GM19238 (cell line): Measurements from ENCODE around the gene TMEM207.

ENCODE experiments used
- DNase-seq: peaks from one replicate; pipeline ENCODE4 v3.0.0; 2011; ENCODE audit warnings: low spot score; ENCODE audit not compliant: insufficient read length

Gene TMEM207

DNA sequence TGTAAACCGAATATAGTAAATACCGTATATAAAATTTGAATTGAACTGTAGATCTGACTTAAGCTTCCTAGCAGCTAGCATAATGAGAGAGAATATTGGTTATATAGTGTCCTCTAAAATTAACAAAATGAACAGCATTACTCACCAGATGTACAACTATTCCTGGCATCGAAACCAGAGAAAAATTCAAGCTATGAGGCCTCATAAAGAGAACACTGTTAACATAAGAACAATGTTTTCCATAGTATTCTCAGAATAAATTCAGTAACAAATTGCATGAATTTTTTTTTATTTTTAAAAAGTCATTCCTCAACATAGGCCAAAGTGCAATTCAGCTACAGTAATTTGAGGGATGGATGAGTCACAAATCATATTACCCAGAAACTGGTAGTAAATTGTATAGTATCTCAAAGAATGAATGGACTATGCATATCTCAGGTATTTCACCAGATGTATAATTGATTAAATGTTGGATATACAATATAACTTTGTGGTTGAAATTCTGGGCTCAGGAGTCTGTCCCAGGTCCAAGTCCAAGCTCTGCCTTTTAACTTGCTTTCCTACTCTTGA is 5.0 kb downstream of the TMEM207 start:
- no peak for DNase-seq

DNA sequence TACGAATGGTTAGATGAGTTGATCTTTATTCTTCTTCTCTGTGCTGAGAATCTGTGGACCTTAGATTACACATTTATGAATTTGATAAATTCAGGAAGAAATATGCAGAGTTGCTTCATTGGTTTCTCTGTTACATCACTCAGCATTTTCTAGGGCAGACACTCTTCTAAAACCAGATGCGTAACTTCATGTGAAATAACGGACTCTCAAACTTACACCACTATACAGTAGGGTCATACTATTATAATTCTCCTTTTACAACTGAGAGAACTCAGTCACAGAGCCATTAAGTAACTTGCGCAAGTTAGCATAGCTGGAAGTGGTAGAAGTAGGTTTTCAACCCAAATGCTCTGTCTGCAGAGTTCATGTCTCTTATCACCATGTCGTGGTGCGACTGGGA is 5.7 kb downstream of the TMEM207 start:
- no peak for DNase-seq

DNA sequence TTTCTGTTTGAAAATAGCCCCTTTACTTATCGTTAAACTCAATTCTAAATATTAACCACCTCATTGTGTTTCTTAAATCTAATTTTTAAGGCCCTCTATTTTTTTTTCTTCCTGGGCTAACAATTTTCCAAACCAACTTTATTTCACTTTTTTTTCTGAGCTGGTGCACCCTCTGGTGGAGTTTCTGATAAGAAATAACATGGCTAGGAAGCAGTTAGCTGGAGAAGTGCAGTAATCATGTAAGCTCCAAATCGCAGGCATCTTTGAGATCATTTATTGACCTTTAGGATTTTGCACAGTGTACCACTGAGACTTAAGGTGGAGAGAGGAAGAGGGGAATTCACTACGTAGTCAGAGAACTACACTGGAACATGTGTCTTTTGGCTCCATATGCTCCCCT is 6.4 kb downstream of the TMEM207 start:
- DNase-seq: no peak

DNA sequence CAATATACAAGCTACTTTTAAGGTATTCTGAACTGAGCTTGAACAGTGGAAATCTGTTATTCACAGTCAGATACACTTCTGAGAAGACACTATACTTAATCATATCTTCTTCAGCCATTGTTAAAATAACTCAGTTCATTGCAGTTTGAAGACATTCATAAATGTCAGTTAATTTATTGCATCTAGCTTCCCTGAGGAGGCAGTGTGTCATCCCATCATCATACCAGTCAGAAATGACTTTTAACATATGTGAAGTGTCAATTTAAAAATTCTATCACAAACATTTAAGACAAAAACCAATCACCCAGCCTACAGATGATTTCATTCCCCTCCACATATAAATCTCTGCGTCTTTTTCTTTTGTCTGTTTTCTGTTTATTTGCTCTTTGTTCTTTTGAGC is 7.5 kb downstream of the TMEM207 start:
- no peak for DNase-seq

DNA sequence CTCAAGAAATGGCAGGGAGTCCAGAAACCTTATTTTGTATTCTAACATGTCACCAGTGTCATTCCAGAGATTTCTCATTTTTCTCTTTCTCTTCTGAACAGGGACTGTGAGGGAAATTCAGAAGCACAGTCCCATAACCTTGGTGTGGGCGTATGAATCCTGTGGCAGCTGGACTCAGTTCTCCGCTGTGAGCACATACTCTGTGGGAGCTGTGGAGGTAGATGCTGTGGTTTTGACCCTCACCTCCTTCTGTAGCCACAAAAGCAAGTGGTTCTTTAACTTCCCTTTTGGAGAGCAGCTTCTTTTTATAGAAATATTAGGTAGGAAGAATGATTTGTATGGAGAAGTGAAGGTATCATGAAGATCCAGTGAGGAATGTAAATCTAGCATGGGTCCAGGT is 13.4 kb downstream of the TMEM207 start:
- DNase-seq: no peak

DNA sequence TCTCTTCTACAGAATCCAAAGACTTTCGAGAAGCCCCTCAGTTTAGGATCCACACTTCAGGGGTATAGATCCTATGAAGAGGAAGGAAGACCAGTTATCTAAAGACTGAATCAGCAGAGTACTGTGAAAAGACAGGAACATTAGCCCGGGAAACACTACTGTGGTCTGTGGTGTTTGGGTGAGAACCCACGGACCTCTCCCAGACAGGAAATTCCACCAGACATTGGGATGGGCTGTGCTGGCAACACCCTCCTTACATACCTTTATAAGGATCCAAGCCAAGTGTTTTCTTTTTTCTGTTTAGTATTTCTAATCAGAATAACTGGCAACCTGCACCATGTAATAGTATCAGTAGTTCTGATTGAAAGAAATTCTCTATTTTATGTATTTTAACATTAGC is 14.1 kb downstream of the TMEM207 start:
- no peak for DNase-seq

DNA sequence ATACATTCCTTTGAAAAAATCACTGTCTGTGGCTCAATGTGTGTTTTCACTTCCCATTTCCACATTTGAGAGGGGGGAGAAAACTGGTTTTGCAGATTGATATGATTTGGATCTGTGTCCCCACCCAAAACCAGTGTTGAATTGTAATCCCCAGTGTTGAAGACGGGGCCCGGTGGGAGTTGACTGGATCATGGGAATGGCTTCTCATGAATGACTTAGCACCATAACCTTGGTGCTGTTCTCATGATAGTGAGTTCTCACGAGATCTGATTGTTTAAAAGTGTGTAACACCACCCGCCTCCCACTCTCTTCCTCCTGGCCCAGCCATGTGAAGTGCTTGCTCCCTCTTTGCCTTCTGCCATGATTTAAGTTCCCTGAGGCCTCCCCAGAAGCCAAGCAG is 16.1 kb downstream of the TMEM207 start:
- no peak for DNase-seq

DNA sequence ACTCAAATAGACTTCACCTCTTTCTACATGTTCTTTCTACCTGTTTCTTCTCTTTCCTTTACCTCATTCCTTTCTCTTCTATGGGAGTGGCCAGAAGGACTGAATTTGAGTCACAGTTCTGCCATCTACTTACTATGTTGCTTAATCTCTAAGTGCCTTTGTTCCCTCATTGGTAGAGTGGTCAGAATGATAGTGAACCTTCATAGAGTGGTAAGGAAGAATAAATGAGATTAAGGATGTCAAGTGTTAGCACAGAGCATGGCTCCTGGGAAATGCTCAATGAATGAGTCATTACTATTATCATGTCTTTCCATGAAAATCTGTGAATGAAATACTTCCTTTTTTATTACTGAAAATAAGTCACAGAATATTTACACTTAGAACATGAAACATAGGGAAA is 17.5 kb downstream of the TMEM207 start:
- no peak for DNase-seq

DNA sequence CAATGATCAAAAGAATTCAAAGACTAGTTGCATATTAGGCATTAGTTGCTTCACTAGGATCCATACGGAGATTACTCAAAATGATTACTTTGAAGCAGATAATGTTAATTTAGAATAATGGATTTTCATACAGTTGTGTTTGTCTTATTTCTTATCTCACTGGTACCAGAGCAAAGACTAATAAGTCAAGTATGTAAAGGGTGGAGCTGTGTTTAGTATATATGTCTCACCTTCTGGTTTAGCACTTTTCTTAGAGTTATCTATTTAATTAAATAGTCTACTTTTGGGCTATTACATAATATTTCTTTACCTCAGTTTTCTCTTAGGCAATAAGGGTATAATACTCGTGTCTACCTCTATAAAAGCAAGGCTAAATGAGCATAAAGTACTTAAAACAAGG is 18.8 kb downstream of the TMEM207 start:
- DNase-seq: no peak

DNA sequence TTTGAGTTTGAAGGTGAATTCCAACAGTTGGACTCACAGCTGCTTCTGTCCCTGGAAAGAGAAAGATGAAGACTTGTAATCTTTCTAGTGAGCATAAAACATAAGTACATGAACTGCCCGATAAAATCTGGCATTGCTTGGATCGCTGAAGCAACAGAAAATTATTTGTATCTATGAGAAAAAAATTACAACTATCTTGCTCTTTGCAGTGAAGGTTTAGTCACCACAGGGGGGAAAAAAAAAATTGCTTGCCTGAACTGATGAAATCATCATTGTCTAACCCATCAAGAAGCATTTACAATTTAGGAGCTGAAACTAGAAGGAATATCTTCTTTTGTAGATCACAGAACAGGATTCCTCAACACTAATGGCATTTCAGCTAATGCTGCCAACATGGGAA is 20.0 kb downstream of the TMEM207 start:
- DNase-seq: no peak

DNA sequence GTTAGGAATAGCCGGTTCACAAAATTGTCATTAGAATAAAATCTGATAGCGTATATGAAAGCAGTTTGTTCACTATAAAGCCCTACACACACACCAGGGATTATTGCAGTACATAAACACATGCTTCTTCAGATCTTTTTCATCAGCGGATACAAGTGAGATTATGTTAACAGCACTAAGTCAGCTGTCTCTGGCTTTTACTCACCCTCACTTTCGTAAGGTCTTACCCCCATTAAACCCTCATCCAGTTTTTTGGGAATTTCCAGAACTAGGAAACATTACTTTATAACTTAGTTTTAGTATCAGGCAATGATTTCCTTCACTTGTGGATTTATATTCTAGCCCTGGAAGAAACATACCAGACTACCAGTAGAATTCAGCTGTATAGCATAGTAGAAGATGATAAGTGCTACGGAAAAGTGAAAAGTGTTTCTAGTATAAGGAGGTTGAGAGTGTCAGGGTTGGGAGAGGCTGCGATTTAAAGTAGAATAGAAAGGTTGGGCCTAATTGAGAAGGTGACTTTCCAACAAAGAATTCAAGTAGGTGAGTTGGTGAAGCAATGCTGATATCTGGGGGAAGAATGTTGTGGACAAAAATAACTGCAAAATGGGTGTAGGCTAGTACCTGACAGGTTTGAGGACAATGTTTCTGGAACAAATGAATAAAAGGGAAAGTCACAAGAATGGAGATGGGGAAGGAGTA is 22.7 kb downstream of the TMEM207 start:
- no peak for DNase-seq

DNA sequence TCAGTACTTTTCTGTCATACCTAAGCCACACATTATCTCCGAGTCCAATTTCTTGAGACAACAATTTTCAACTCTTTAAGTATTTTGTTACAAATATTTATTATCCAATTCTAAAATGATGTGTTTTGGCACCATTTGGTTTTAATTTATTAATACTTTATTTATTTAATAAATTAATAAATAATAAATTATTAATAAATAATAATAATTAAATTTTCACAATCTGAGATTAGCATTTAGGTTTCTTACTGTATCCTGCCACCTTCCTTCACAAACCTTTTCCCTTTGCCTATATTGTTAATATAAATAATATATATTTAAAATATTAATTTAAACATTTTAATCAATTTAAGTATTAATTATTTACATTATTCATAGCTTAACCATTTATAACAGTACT is 23.9 kb downstream of the TMEM207 start:
- no peak for DNase-seq

DNA sequence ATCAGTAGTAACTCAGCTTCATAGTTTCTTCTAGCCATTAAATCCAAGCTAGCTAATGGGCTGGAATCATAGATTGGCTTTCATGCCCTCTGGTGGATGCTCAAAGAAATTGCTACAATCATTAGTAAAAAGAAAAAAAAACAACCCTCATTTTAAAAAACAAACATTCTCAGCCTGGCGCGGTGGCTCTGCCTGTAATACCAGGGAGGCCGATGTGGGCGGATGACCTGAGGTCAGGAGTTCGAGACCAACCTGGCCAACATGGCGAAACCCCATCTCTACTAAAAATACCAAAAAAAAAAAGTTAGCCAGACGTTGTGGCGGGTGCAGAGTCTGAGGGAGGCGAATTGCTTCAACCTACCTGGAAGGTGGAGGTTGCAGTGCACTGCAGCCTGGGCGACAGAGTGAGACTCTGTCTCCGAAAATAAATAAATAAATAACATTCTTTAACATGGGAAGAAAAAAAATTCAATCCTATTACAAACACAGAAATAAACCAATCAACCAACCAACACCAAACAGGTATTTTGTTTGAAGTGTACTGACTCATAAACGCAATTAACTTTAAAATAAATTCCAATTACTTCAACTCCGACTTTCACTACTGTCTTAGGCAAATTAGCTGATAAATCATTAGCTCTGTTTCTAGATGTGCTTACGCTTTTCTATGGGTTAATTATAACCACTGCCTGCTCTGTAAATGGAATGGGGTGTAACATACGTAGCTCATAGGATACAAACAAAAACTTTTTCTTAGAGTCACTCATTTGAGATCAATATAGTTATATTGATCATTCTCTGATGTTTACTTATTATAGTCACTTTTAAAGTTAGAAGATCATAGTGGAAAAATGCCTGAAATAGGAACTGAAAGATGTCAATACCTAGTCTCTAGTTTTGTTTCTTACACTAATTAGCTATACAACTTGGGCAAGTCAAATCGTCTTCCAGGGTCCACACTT is 24.9 kb downstream of the TMEM207 start:
- DNase-seq: no peak

DNA sequence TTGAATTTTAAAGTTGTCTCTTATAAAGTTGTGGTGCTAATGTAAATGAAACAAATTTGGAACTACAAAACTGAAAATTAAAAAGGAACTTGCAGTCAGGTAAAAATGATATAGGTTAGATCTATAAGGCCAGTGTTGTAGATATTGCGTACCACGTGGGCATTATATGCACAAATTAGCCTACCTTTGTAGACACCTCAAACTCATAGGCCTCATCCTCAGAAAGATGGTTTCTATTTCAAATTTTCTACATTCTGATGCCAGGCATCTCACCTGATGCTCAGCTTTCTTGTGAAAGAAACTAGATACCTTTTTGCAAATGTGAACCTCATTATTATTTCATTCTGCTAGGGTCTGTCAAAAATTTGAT is 25.6 kb downstream of the TMEM207 start:
- DNase-seq: no peak

DNA sequence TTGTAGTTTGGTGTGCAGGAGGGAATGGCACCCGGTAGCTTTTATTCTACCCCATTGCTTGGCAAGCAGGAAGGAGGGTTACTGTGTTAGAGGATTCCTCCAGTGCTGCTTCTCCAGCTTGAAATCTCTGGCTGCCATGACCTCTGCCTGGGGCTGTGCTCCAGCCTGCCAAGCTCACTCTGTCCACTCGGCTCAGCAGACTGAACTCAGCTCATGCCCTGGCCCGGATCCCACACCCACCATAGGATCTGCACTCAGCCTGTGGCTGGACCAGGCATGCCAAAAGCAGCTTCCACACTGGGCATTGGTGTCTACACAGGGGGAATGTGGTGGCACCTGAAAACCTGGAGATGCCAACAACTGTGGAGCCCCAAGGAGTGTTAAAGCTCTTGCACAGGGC is 35.4 kb downstream of the TMEM207 start:
- DNase-seq: no peak

DNA sequence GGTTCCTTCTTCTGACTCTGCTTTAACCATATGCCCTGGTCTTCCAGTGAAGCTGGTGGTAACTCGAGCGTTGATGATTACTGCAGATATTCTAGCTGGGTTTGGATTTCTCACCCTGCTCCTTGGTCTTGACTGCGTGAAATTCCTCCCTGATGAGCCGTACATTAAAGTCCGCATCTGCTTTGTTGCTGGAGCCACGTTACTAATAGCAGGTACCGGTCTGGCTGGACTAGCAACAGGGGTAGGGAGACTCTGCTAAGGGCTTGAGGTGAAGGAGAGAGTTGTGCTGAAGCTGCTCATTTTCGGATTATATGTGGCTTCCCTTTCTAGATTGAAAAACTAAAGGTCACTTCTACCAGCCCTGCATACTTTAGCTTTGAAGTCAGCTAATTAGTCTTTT is 45.0 kb downstream of the TMEM207 start:
- no peak for DNase-seq

DNA sequence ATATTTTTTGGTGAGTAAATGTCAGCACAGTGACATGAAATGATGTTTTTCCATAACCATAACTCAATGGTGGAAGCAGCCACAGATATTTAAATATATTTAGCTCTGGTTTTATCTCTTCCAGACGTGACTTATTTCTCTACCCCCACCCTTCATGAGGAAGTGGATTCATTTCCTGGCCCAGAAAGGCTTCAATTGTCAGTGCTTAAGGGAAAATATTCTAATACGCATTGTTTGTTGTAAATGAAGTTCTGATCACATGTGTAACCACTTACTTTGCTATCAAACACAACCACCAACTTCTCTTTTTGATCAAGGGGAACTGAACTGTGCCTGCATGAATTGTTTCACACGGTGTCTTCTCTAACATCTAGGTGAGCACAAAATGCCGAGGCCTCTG is 47.7 kb downstream of the TMEM207 start:
- DNase-seq: no peak

DNA sequence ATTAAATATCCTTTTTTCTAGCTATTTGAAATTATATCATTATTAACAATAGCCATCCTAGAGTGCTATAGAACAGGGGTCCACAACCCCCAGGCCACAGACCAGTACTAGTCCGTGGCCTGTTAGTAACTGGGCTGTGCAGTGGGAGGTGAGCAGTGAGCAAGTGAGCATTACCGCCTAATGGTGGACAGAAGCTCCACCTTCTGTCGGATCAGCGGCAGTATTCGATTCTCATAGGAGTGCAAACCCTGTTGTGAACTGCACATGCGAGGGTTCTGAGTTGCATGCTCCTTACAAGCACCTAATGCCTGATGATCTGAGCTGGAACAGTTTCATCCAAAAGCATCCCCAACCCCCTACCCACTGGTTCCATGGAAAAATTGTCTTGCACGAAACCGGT is 50.0 kb downstream of the TMEM207 start:
- DNase-seq: no peak

DNA sequence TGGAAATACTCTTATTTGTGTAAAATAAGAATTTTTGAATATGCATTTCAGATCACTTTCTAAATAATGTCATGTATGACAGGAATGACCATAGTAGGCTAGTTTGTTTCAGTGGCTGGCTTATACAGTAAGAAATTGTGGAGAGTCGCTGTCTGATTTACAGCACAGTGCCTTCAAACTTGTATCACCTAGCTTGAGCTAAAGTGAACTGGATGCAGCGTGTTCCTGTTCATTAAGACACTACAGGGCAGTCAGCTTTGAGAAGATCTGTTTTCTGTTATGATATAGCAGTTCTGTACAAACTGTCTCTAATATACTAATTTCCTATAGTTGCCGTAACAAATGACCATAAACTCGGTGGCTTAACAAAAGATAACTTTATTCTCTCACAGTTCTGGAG is 51.8 kb downstream of the TMEM207 start:
- no peak for DNase-seq

DNA sequence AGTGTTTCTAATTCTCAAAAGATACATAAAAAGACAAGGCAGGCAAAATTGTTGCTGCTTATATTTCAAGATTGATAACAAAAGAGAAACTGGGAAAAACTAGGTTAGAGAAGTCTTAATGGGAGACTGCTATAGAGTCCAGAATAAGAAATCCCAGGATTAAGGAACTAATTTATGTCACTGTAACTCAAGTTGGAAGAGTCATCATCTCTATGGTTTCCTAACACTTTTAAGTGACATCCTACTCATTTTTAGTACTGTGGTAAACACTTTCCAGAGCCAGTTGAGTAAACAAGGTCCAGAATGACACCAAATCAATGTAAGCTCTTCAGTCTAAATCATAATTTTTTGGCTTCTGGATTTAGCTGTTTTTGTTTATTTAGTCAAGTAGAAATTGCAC is 53.7 kb downstream of the TMEM207 start:
- no peak for DNase-seq

DNA sequence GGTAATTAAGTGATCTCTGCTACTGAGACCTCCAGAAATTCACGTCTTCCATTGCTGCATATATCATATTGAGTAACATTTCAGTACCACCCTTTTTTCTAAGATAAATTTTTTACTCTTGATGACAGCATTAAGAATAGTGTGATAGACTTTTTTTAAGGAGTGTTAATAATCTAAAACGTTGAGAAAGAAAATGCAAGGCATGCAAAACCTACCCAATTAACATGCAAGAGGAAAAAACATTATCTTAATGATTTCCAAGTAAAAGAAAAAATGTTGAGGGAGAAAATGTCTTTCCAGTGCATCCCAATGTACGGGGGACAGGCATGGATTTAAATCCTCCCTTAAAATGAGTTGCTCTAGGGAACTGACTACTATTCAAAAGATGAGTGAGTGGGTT is 61.0 kb downstream of the TMEM207 start:
- DNase-seq: no peak

DNA sequence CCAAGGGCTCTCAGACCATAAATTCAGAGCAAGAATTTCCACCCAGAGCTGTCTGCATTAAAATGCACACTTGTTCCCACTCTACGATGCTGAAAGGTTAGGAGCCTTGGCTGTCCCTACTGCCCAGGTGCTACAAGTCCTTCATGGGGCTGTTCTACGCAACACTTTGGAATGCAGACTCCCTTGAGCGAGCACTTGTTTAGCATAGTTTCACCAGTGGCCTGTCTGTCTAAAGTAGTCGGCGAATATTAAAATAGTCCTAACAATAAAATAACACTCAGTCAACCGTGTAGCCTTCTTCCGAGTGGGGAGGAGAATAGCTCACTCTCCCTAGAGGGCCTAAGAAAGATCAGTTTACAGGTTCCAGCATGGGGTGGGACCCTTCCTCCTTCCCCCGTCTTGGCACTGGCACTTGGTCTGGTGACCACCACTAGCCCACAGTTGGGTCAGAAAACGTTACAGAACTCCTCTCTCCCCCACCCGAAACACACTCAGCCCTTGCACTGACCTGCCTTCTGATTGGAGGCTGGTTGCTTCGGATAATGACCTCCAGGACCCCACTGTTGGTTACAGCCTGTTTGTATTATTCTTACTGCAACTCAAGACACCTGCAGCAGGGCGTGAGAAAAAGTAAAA is 62.0 kb downstream of the TMEM207 start, which contains the start of gene CLDN16:
CLDN16 (plus strand) TSS at position 586 of the 636 bp plus-strand sequence. CDS start 167 bp downstream, outside the sequence.
- no peak for DNase-seq
